Trophoblast cell (in vitro differentiated cells and primary cell): ENCODE measurements around the gene DLX2.
A peak's percentile ranks its signal among the peaks of the same experiment; 100 is the strongest.

Source experiments
- DNase-seq, 2 donors: peaks; one replicate each; pipeline ENCODE4 v3.0.0-alpha.2; 2016
- H2AFZ ChIP-seq: 2 replicates; pipeline ENCODE4 v1.6.1; 2013; ENCODE audit warnings: low read length, moderate library complexity, mild to moderate bottlenecking; ENCODE audit not compliant: insufficient read depth, poor library complexity
- H2AK5ac ChIP-seq: 2 replicates; pipeline ENCODE4 v1.6.1; 2013; ENCODE audit warnings: mild to moderate bottlenecking, low read length
- H2BK120ac ChIP-seq: 2 replicates; pipeline ENCODE4 v1.6.1; 2013; ENCODE audit warnings: low read length, mild to moderate bottlenecking, moderate library complexity; ENCODE audit not compliant: insufficient read depth, poor library complexity
- H2BK12ac ChIP-seq: 2 replicates; pipeline ENCODE4 v1.6.1; 2013; ENCODE audit warnings: mild to moderate bottlenecking, low read length, moderate library complexity
- H2BK5ac ChIP-seq: 2 replicates; pipeline ENCODE4 v1.6.1; 2013; ENCODE audit warnings: low read length, low read depth, moderate library complexity, mild to moderate bottlenecking; ENCODE audit not compliant: poor library complexity
- H3K14ac ChIP-seq: 2 replicates; pipeline ENCODE4 v1.6.1; 2013; ENCODE audit warnings: mild to moderate bottlenecking, low read length
- H3K18ac ChIP-seq: 2 replicates; pipeline ENCODE4 v1.6.1; 2013; ENCODE audit warnings: mild to moderate bottlenecking, low read length
- H3K23ac ChIP-seq: 2 replicates; pipeline ENCODE4 v1.6.1; 2013; ENCODE audit warnings: low read length
- H3K27ac ChIP-seq: 2 replicates; pipeline ENCODE4 v1.5.1; 2013; ENCODE audit warnings: low read depth, mild to moderate bottlenecking, inconsistent platforms, low read length, moderate library complexity
- H3K27me3 ChIP-seq: 2 replicates; pipeline ENCODE4 v1.6.1; 2013; ENCODE audit warnings: inconsistent platforms, mild to moderate bottlenecking, low read length, moderate library complexity; ENCODE audit not compliant: insufficient read depth
- H3K36me3 ChIP-seq, 2 experiments: 1 replicate in 1 of 2; 2 replicates in 1 of 2; pipeline ENCODE4 v1.6.1; 2013; ENCODE audit warnings: low read length in 2 of 2, mild to moderate bottlenecking in 2 of 2, moderate library complexity in 1 of 2; ENCODE audit not compliant: insufficient read depth in 2 of 2, control insufficient read depth in 1 of 2
- H3K4ac ChIP-seq: 2 replicates; pipeline ENCODE4 v1.6.1; 2013; ENCODE audit warnings: low read depth, mild to moderate bottlenecking, low read length, moderate library complexity
- H3K4me1 ChIP-seq, 2 experiments: 1 replicate in 1 of 2; 2 replicates in 1 of 2; pipeline ENCODE4 v1.6.1; 2013; ENCODE audit warnings: low read length in 2 of 2, mild to moderate bottlenecking in 2 of 2, moderate library complexity in 1 of 2; ENCODE audit not compliant: insufficient read depth in 2 of 2, control insufficient read depth in 1 of 2
- H3K4me2 ChIP-seq: 2 replicates; pipeline ENCODE4 v1.6.1; 2013; ENCODE audit warnings: inconsistent platforms, mild to moderate bottlenecking, low read length, moderate library complexity
- H3K4me3 ChIP-seq: 2 replicates; pipeline ENCODE4 v1.5.1; 2013; ENCODE audit warnings: mild to moderate bottlenecking, low read depth, low read length, inconsistent platforms
- H3K79me1 ChIP-seq: one replicate; pipeline ENCODE4 v1.6.1; 2013; ENCODE audit warnings: low read length
- H3K79me2 ChIP-seq: 2 replicates; pipeline ENCODE4 v1.6.1; 2013; ENCODE audit warnings: low read length, mild to moderate bottlenecking; ENCODE audit not compliant: control insufficient read depth, insufficient read depth, poor library complexity
- H3K9ac ChIP-seq: 2 replicates; pipeline ENCODE4 v1.6.1; 2013; ENCODE audit warnings: mild to moderate bottlenecking, low read length
- H3K9me3 ChIP-seq: 2 replicates; pipeline ENCODE4 v1.6.1; 2013; ENCODE audit warnings: low read depth, mild to moderate bottlenecking, control low read depth, inconsistent platforms, low read length; ENCODE audit not compliant: insufficient read depth
- H4K12ac ChIP-seq: 2 replicates; pipeline ENCODE4 v1.6.1; 2013; ENCODE audit warnings: low read depth, mild to moderate bottlenecking, low read length, moderate library complexity
- H4K8ac ChIP-seq: 2 replicates; pipeline ENCODE4 v1.6.1; 2013; ENCODE audit warnings: low read depth, mild to moderate bottlenecking, low read length, moderate library complexity
- H4K91ac ChIP-seq: one replicate; pipeline ENCODE4 v1.6.1; 2013; ENCODE audit warnings: low read depth, mild to moderate bottlenecking, low read length, moderate library complexity
- WGBS: extraction: QIAGEN DNeasy Blood & Tissue Kit; methylation state at CpG from one replicate; pipeline ENCODE4 v1.1.7; 2013; ENCODE audit warnings: missing lambda C conversion rate; ENCODE audit not compliant: insufficient read length, insufficient coverage; ENCODE audit errors: extremely low coverage; 5-methylcytosine and 5-hydroxymethylcytosine counted together

Gene DLX2

GRCh38 chr2:172058660-172059059 lies 44.0 kb downstream of the DLX2 start:
- no peak overlapping the region for H2BK12ac ChIP-seq
- no CpG with 5 or more reads among the region's 5 CpGs for WGBS
- no peak overlapping the region for H3K23ac ChIP-seq
- no peak overlapping the region for H4K12ac ChIP-seq
- no peaks in the 10 kb centered on the region for H3K79me2 ChIP-seq
- H3K4me3 ChIP-seq = no peak overlapping the region
- H2AFZ ChIP-seq = no peak overlapping the region
- peaks cover 2 to 5% of the 10 kb centered on the region in 2 experiments for H3K4me1 ChIP-seq
- H3K27me3 ChIP-seq = no peaks in the 10 kb centered on the region
- no peak overlapping the region for H3K4me2 ChIP-seq
- no peak overlapping the region for H4K8ac ChIP-seq
- H3K9me3 ChIP-seq = no peaks in the 10 kb centered on the region
- no peaks in the 10 kb centered on the region for H3K79me1 ChIP-seq
- no peak overlapping the region for H3K18ac ChIP-seq
- no peak overlapping the region for H3K4ac ChIP-seq
- no peak overlapping the region for H3K27ac ChIP-seq
- DNase-seq = no peak
- H4K91ac ChIP-seq = no peak overlapping the region
- no peak overlapping the region for H3K9ac ChIP-seq
- H2BK120ac ChIP-seq = no peak overlapping the region
- no peak overlapping the region for H2BK5ac ChIP-seq
- no peak overlapping the region for H2AK5ac ChIP-seq
- H3K14ac ChIP-seq = no peak overlapping the region
- H3K36me3 ChIP-seq = no peaks in the 10 kb centered on the region

- Histone ChIP-seq H3K18ac (no peak overlapping the region), H4K91ac (no peak overlapping the region), H3K9me3 (no peaks in the 10 kb centered on the region), H2BK5ac (no peak overlapping the region), H3K36me3 (no peaks in the 10 kb centered on the region), H3K79me2 (no peaks in the 10 kb centered on the region), H3K4me3 (no peak overlapping the region), H4K8ac (no peak overlapping the region), H3K79me1 (no peaks in the 10 kb centered on the region), H3K4me1 (peaks cover 0 to 2% of the 10 kb centered on the region in 2 experiments), H2BK12ac (no peak overlapping the region), H3K14ac (no peak overlapping the region), H4K12ac (no peak overlapping the region), H2AFZ (no peak overlapping the region), H3K27me3 (no peaks in the 10 kb centered on the region), H2AK5ac (no peak overlapping the region), H3K23ac (no peak overlapping the region), H3K27ac (no peak overlapping the region), H3K9ac (no peak overlapping the region), H3K4me2 (no peak overlapping the region), H3K4ac (no peak overlapping the region), H2BK120ac (no peak overlapping the region)
- no peak for DNase-seq
- no CpG with 5 or more reads among the region's 2 CpGs for WGBS
These were observed 46.4 kb downstream of the DLX2 start for GRCh38 chr2:172056293-172056692.

- H2BK12ac ChIP-seq = no peak overlapping the region
- no peak overlapping the region for H3K9ac ChIP-seq
- no peak overlapping the region for H3K27ac ChIP-seq
- H3K79me2 ChIP-seq = no peaks in the 10 kb centered on the region
- H3K4me1 ChIP-seq = peaks cover 0 to 2% of the 10 kb centered on the region in 2 experiments
- no peak overlapping the region for H3K4me3 ChIP-seq
- no peak overlapping the region for H3K23ac ChIP-seq
- H3K79me1 ChIP-seq = no peaks in the 10 kb centered on the region
- no peak overlapping the region for H2AK5ac ChIP-seq
- no peak overlapping the region for H2BK5ac ChIP-seq
- no peak overlapping the region for H2AFZ ChIP-seq
- no peak for DNase-seq
- H4K91ac ChIP-seq = no peak overlapping the region
- no peaks in the 10 kb centered on the region for H3K36me3 ChIP-seq
- H3K9me3 ChIP-seq = no peaks in the 10 kb centered on the region
- WGBS = no CpG with 5 or more reads among the region's 1 CpG
- H3K18ac ChIP-seq = no peak overlapping the region
- no peak overlapping the region for H4K8ac ChIP-seq
- H3K14ac ChIP-seq = no peak overlapping the region
- H4K12ac ChIP-seq = no peak overlapping the region
- no peak overlapping the region for H3K4me2 ChIP-seq
- H3K4ac ChIP-seq = no peak overlapping the region
- no peaks in the 10 kb centered on the region for H3K27me3 ChIP-seq
- no peak overlapping the region for H2BK120ac ChIP-seq
These were observed 49.2 kb downstream of the DLX2 start for GRCh38 chr2:172053486-172053885.

- no peak overlapping the region for H4K8ac ChIP-seq
- no peaks in the 10 kb centered on the region for H3K9me3 ChIP-seq
- no peak overlapping the region for H2BK120ac ChIP-seq
- H3K14ac ChIP-seq = no peak overlapping the region
- H2BK5ac ChIP-seq = no peak overlapping the region
- H3K18ac ChIP-seq = no peak overlapping the region
- H2AFZ ChIP-seq = no peak overlapping the region
- H3K4me3 ChIP-seq = no peak overlapping the region
- no CpG with 5 or more reads among the region's 4 CpGs for WGBS
- no peak overlapping the region for H3K4ac ChIP-seq
- no peak overlapping the region for H4K12ac ChIP-seq
- H3K79me2 ChIP-seq = no peaks in the 10 kb centered on the region
- H2AK5ac ChIP-seq = no peak overlapping the region
- no peak overlapping the region for H3K9ac ChIP-seq
- H4K91ac ChIP-seq = no peak overlapping the region
- DNase-seq = no peak
- no peaks in the 10 kb centered on the region for H3K36me3 ChIP-seq
- no peaks in the 10 kb centered on the region for H3K79me1 ChIP-seq
- peaks cover 0 to 2% of the 10 kb centered on the region in 2 experiments for H3K4me1 ChIP-seq
- H3K23ac ChIP-seq = no peak overlapping the region
- H3K4me2 ChIP-seq = no peak overlapping the region
- H3K27me3 ChIP-seq = no peaks in the 10 kb centered on the region
- H3K27ac ChIP-seq = peak overlapping the region; percentile 0
- H2BK12ac ChIP-seq = no peak overlapping the region
These were observed 50.4 kb downstream of the DLX2 start for GRCh38 chr2:172052000-172052983.
